ENCODE measurements around the gene NFAT5. TPM values are rescaled to one million over a fixed set of nuclear protein-coding genes. Genes with fewer than 3 reads are reported as not detected.

NFAT5 gene
- total and polyA plus RNA-seq, 4 donors: 5.2 to 111 (median 22.5) TPM

- TF ChIP-seq CTCF (IDR thresholded peaks at IDR 0.05; ENCODE audit: control extremely low read depth, extremely low read depth): no peak
- Histone ChIP-seq H3K4me3 (no peak overlapping the region), H3K9me3 (ENCODE audit: control insufficient read depth in 4 of 4, insufficient read depth in 3 of 4, low read length in 3 of 4) (no peaks in the 10 kb centered on the region), H3K36me3 (ENCODE audit: control insufficient read depth in 4 of 4, insufficient read depth in 4 of 4, low read length in 4 of 4) (peaks cover 0 to 3% (median 0%) of the 10 kb centered on the region in 4 donors), H3K27me3 (ENCODE audit: control insufficient read depth in 3 of 3, insufficient read depth in 3 of 3, low read length in 2 of 3) (no peaks in the 10 kb centered on the region), H3K4me1 (ENCODE audit: control insufficient read depth in 5 of 5, insufficient read depth in 5 of 5, low read length in 5 of 5) (peaks cover 0 to 31% (median 10%) of the 10 kb centered on the region in 5 donors), H3K27ac (ENCODE audit: low read depth in 1 of 2, low read length in 1 of 2) (peak overlapping the region; percentile 33 to 60), H3K9ac (ENCODE audit: insufficient read depth in 1 of 2, low read length in 2 of 2) (peak overlapping the region in 1 of 2 donors; percentile 2)
- ATAC-seq (ENCODE audit: insufficient read depth, low FRiP score) (no peak), DNase-seq (peak in 2 of 3 donors; percentile 8 to 40)
- 13 to 28% methylated on average over 1 of the region's 1 CpG for WGBS, 2 donors
These were observed 47.8 kb downstream of the NFAT5 start for GRCh38 chr16:69613378-69614154.

- WGBS, 2 donors: 45 to 84% methylated on average over 2 of the region's 2 CpGs
- Histone ChIP-seq H3K9ac (ENCODE audit: insufficient read depth in 1 of 2, low read length in 2 of 2) (no peak overlapping the region), H3K27ac (ENCODE audit: low read depth in 1 of 2, low read length in 1 of 2) (no peak overlapping the region), H3K4me1 (ENCODE audit: control insufficient read depth in 5 of 5, insufficient read depth in 5 of 5, low read length in 5 of 5) (peaks cover 0 to 36% (median 12%) of the 10 kb centered on the region in 5 donors), H3K27me3 (ENCODE audit: control insufficient read depth in 3 of 3, insufficient read depth in 3 of 3, low read length in 2 of 3) (no peaks in the 10 kb centered on the region), H3K9me3 (ENCODE audit: control insufficient read depth in 4 of 4, insufficient read depth in 3 of 4, low read length in 3 of 4) (no peaks in the 10 kb centered on the region), H3K36me3 (ENCODE audit: control insufficient read depth in 4 of 4, insufficient read depth in 4 of 4, low read length in 4 of 4) (peaks cover 0 to 3% (median 0%) of the 10 kb centered on the region in 4 donors), H3K4me3 (no peak overlapping the region)
- DNase-seq: no peak
- no peak for ATAC-seq (ENCODE audit: insufficient read depth, low FRiP score)
- no peak for TF ChIP-seq CTCF (IDR thresholded peaks at IDR 0.05; ENCODE audit: control extremely low read depth, extremely low read depth)
These were observed 49.8 kb downstream of the NFAT5 start for GRCh38 chr16:69615528-69615927.

GRCh38 chr16:69616082-69616481 is 50.3 kb downstream of the NFAT5 start:
- ATAC-seq (ENCODE audit: insufficient read depth, low FRiP score) (no peak), DNase-seq (no peak)
- no peaks in the 10 kb centered on the region for H3K27me3 ChIP-seq (ENCODE audit: control insufficient read depth in 3 of 3, insufficient read depth in 3 of 3, low read length in 2 of 3)
- peaks cover 0 to 3% (median 0%) of the 10 kb centered on the region in 4 donors for H3K36me3 ChIP-seq (ENCODE audit: control insufficient read depth in 4 of 4, insufficient read depth in 4 of 4, low read length in 4 of 4)
- 93 to 96% methylated on average over 4 of the region's 4 CpGs for WGBS, 2 donors
- H3K9ac ChIP-seq (ENCODE audit: insufficient read depth in 1 of 2, low read length in 2 of 2): no peak overlapping the region
- no peak overlapping the region for H3K27ac ChIP-seq (ENCODE audit: low read depth in 1 of 2, low read length in 1 of 2)
- H3K4me1 ChIP-seq (ENCODE audit: control insufficient read depth in 5 of 5, insufficient read depth in 5 of 5, low read length in 5 of 5): peaks cover 0 to 34% (median 9%) of the 10 kb centered on the region in 5 donors
- H3K9me3 ChIP-seq (ENCODE audit: control insufficient read depth in 4 of 4, insufficient read depth in 3 of 4, low read length in 3 of 4): no peaks in the 10 kb centered on the region
- no peak for TF ChIP-seq CTCF (IDR thresholded peaks at IDR 0.05; ENCODE audit: control extremely low read depth, extremely low read depth)
- no peak overlapping the region for H3K4me3 ChIP-seq

Measured in lung (tissue), 12 donors.